OCI-LY7 (cell line): Measurements from ENCODE around the gene TRIP6. TPM values are rescaled to one million over a fixed set of nuclear protein-coding genes. Genes with fewer than 3 reads are reported as not detected.
A peak's percentile ranks its signal among the peaks of the same experiment; 100 is the strongest.

Source experiments
- BruUV-seq: library from RNA; stranded (reverse); fragments of 400-500 nt; replicated peaks from 2 replicates; lab custom pipeline; 2021; lab: Mats Ljungman, UMichigan
- CTCF ChIA-PET: fragments of 300-600 bp; sonication (Branson Sonifier 250); formaldehyde crosslinking; loops from one replicate; lab custom pipeline; 2022; ENCODE audit warnings: antibody characterized with exemption; ENCODE audit not compliant: unreplicated experiment; lab: Charles Lee
- POLR2A ChIA-PET: fragments of 300-600 bp; sonication (Branson Sonifier 250); formaldehyde crosslinking; loops from one replicate; lab custom pipeline; 2022; ENCODE audit warnings: antibody characterized with exemption; lab: Charles Lee
- DNase-seq: peaks from one replicate; pipeline ENCODE4 v3.0.0-alpha.2; 2015; ENCODE audit warnings: low spot score
- H2AFZ ChIP-seq: fragments of 200-600 bp; sonication (generic), shearing (Covaris generic); 2 replicates; pipeline ENCODE4 v1.6.1; 2014; ENCODE audit warnings: mild to moderate bottlenecking, antibody characterized with exemption, low read length, moderate library complexity
- H3K27ac ChIP-seq: fragments of 200-600 bp; sonication (generic); 2 replicates; pipeline ENCODE4 v1.5.1; 2014; ENCODE audit warnings: mixed run types, low read depth, mild to moderate bottlenecking, moderate library complexity, low read length, inconsistent platforms; ENCODE audit not compliant: poor library complexity, severe bottlenecking
- H3K36me3 ChIP-seq: fragments of 200-600 bp; sonication (generic); 2 replicates; pipeline ENCODE4 v1.6.1; 2014; ENCODE audit warnings: mild to moderate bottlenecking, antibody characterized with exemption, low read length, moderate library complexity, mixed read lengths; ENCODE audit not compliant: insufficient read depth
- H3K4me1 ChIP-seq: fragments of 200-600 bp; sonication (generic); 2 replicates; pipeline ENCODE4 v1.5.1; 2014; ENCODE audit warnings: mild to moderate bottlenecking, low read length; ENCODE audit not compliant: insufficient read depth, poor library complexity, severe bottlenecking
- H3K4me2 ChIP-seq: fragments of 200-600 bp; sonication (generic); 2 replicates; pipeline ENCODE4 v1.6.1; 2014; ENCODE audit warnings: mild to moderate bottlenecking, low read length
- H3K4me3 ChIP-seq: fragments of 200-600 bp; sonication (generic); 2 replicates; pipeline ENCODE4 v1.5.1; 2014; ENCODE audit warnings: mild to moderate bottlenecking, low read depth, low read length; ENCODE audit not compliant: poor library complexity, severe bottlenecking
- H3K79me2 ChIP-seq: fragments of 200-600 bp; sonication (generic); 2 replicates; pipeline ENCODE4 v1.6.1; 2016; ENCODE audit warnings: low read depth, mild to moderate bottlenecking, low read length, moderate library complexity, mixed read lengths; ENCODE audit not compliant: insufficient read depth
- H3K9me2 ChIP-seq: fragments of 200-600 bp; sonication (generic); 2 replicates; pipeline ENCODE4 v1.6.1; 2016; ENCODE audit warnings: mild to moderate bottlenecking, low read length, mixed read lengths; ENCODE audit not compliant: insufficient read depth
- H3K9me3 ChIP-seq: fragments of 200-600 bp; sonication (generic); 2 replicates; pipeline ENCODE4 v1.6.1; 2014; ENCODE audit warnings: mild to moderate bottlenecking, mixed run types, low read length, mixed read lengths
- H4K20me1 ChIP-seq: fragments of 200-600 bp; sonication (generic); 2 replicates; pipeline ENCODE4 v1.6.1; 2014; ENCODE audit warnings: mild to moderate bottlenecking, antibody characterized with exemption, low read length, moderate library complexity, mixed read lengths; ENCODE audit not compliant: insufficient read depth
- EZH2phosphoT487 ChIP-seq: fragments of 200-600 bp; sonication (generic); IDR thresholded peaks from 2 replicates; pipeline ENCODE4 v1.6.1; 2018; ENCODE audit warnings: low read depth, borderline replicate concordance, mild to moderate bottlenecking, mixed run types, antibody characterized with exemption, low read length, moderate library complexity, mixed read lengths
- intact Hi-C: fragments of 100-400 bp; cut with micrococcal nuclease; formaldehyde crosslinking; loops from one replicate; pipeline ENCODE4 v1.10.0; 2022; ENCODE audit not compliant: unreplicated experiment
- total RNA-seq, 2 experiments: library from RNA; depleted of rRNA in 1 of 2; stranded (reverse); fragments of >200 nt in 1 of 2; shearing (Covaris generic) in 1 of 2; gene quantifications; 2 replicates each; pipeline ENCODE4 v1.2.3, GENCODE V29; 2014 to 2022
- TF ChIP-seq, protein P1 (sequence below): fragments of 200-600 bp; sonication (generic); conservative IDR thresholded peaks from 2 replicates; pipeline ENCODE4 v1.5.1; 2014; ENCODE audit warnings: mild to moderate bottlenecking, antibody characterized with exemption, low read length, moderate library complexity, mixed read lengths

The TRIP6 gene
- total RNA-seq, 2 experiments from 2014 or later = 3.1 to 3.3 TPM

DNA sequence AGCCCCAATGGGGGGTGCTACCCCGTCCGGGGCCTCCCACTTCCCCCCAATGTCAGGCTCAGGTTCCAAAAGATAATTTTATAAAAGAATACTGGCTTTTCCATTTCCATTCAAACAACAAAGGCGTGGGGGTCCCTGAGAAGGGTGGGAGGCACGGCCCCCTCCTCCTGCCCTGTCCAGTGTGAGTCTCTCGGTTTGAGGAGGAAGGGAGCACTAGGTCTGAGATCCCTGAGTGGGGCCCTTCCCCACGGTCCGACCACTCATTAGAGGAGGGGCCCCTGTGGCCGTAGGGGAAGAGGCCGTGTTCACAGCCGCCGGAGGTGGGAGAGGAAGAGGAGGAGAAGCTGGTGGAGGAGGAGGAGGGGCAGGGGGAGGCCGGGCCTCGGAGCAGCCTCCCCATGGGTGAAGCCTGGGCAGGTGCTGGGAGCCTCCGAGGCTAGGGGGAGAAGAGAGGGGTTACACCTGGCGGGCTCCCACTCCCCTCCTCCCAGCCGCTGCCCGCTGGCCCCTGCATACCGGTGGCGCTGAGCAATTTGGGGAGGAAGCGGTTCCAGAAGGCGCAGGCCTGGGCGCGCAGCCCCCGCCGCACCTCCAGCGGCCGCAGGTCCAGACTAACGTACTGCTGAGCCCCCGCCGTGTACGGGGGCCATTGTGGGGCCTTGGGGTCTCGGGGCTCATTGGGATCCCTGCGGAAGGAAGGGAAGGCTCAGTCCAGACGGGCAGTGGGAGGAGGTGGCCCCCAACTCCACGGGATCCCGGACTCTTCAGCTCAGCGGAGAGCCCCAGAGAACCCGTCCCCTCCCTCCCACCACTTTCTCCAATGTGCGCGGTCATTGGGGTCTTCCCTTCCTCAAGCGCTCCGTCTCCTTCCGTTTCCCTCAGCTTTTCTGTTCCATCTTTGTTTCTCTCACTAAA is 23.7 kb downstream of the TRIP6 start:
- H3K36me3 ChIP-seq = peaks cover 32% of the 10 kb centered on the region
- no peak for DNase-seq
- H3K9me3 ChIP-seq = no peaks in the 10 kb centered on the region
- peak overlapping the region; percentile 92; the same call in 1 of the 2 replicates for H3K4me2 ChIP-seq
- H3K27ac ChIP-seq = no peak overlapping the region
- CTCF ChIA-PET = interaction anchor here (1.3 to 1.5 kb wide), 2 partner anchors 16 to 36 kb away, joined by 3 to 7 read pairs; partner anchors contain the start of gene SRRT
- POLR2A ChIA-PET = interaction anchor here (0.5 to 4.9 kb wide), 6 partner anchors 15 to 876 kb away, joined by 3 to 40 read pairs (median 4); partner anchors contain the start of genes SRRT, TRIM56 and ZKSCAN1
- H3K4me3 ChIP-seq = peak overlapping the region; percentile 61
- H3K9me2 ChIP-seq = no peaks in the 10 kb centered on the region
- H2AFZ ChIP-seq = peak overlapping the region; percentile 68; the same call in 1 of the 2 replicates
- TF ChIP-seq EZH2phosphoT487 = no peak
- TF ChIP-seq, protein P1, sequence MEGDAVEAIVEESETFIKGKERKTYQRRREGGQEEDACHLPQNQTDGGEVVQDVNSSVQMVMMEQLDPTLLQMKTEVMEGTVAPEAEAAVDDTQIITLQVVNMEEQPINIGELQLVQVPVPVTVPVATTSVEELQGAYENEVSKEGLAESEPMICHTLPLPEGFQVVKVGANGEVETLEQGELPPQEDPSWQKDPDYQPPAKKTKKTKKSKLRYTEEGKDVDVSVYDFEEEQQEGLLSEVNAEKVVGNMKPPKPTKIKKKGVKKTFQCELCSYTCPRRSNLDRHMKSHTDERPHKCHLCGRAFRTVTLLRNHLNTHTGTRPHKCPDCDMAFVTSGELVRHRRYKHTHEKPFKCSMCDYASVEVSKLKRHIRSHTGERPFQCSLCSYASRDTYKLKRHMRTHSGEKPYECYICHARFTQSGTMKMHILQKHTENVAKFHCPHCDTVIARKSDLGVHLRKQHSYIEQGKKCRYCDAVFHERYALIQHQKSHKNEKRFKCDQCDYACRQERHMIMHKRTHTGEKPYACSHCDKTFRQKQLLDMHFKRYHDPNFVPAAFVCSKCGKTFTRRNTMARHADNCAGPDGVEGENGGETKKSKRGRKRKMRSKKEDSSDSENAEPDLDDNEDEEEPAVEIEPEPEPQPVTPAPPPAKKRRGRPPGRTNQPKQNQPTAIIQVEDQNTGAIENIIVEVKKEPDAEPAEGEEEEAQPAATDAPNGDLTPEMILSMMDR = no peak
- peaks cover 47% of the 10 kb centered on the region for H3K4me1 ChIP-seq
- H3K79me2 ChIP-seq = peaks cover 7% of the 10 kb centered on the region; the same call in 1 of the 2 replicates
- intact Hi-C loops = no loop called here
- peaks cover 16% of the 10 kb centered on the region for H4K20me1 ChIP-seq
- BruUV-seq = no TSS peak

DNA sequence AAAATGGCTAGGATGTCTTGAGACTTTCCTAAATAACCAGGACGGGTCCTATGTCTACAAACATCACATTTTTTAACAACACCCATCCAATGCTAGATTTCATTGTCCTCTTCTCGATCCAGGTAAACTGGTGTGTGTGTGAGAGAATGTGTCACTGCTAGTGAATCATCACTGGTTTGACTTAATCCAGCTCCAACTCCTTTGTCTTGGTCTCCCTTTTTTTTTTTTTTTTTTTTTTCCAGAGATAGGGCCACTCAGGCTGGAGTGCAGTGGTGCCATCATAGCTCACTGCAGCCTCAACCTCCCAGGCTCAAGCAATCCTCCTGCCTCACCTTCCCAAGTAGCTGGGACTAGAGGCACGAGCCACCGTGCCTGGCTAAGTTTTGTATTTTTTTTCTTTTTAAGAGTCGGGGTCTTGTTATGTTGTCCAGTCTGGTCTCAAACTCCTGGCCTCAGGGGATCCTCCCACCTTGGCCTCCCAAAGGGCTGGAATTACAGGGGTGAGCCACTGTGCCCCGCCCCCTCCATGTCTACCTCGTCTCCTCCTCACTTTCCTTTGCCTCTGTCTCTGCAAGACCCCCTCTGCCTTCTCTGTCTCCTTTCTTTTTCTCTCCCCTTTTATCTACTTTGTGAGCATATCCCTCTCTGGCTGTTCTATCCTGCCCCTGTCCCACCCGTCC is 24.5 kb downstream of the TRIP6 start:
- Histone ChIP-seq H3K79me2 (peaks cover 7% of the 10 kb centered on the region; the same call in 1 of the 2 replicates), H3K4me2 (no peak overlapping the region), H3K4me3 (no peak overlapping the region), H3K9me2 (no peaks in the 10 kb centered on the region), H3K9me3 (no peaks in the 10 kb centered on the region), H4K20me1 (peaks cover 14% of the 10 kb centered on the region), H3K4me1 (peaks cover 41% of the 10 kb centered on the region), H3K27ac (no peak overlapping the region), H3K36me3 (peaks cover 24% of the 10 kb centered on the region), H2AFZ (no peak overlapping the region)
- no peak for DNase-seq
- TF ChIP-seq, protein P1 = no peak
- no peak for TF ChIP-seq EZH2phosphoT487
- ChIA-PET POLR2A (interaction anchor here (0.6 kb wide), 1 partner anchor 256 kb away, joined by 3 read pairs; no protein-coding TSS in a partner anchor), CTCF (no interaction called here)
- intact Hi-C loops = no loop called here
- no TSS peak for BruUV-seq
